ENCODE measurements around the gene HECTD2.

DNA sequence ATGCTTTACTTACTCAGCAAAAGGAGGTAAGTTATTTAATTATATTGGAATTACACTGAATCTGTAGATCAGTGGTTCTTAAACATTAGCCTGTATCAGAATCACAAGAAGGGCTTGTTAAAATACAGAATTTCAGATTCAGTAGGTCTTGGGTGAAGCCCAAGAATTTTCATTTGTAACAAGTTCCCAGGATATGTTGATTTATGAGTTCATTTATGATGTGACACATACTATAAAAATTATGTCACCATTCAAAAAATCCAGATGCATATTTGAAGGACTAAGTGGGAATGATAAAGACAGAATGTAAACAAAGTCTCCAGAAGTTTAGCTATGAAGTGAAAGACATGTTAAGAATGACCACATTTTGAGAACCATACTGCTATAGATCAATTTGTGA, 52.3 kb downstream of the HECTD2 start:
- TF ChIP-seq ARNTL (CRISPR knock-in tag; IDR thresholded peaks at IDR 0.05; ENCODE audit: borderline replicate concordance, low read depth): no peak
- TF ChIP-seq, protein P1, sequence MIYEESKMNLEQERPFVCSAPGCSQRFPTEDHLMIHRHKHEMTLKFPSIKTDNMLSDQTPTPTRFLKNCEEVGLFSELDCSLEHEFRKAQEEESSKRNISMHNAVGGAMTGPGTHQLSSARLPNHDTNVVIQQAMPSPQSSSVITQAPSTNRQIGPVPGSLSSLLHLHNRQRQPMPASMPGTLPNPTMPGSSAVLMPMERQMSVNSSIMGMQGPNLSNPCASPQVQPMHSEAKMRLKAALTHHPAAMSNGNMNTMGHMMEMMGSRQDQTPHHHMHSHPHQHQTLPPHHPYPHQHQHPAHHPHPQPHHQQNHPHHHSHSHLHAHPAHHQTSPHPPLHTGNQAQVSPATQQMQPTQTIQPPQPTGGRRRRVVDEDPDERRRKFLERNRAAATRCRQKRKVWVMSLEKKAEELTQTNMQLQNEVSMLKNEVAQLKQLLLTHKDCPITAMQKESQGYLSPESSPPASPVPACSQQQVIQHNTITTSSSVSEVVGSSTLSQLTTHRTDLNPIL (CRISPR knock-in tag; IDR thresholded peaks at IDR 0.05; ENCODE audit: low read depth): no peak
- TF ChIP-seq TOX (CRISPR knock-in tag; IDR thresholded peaks at IDR 0.05; ENCODE audit: borderline replicate concordance): no peak
- no peak for TF ChIP-seq ZFP3 (CRISPR knock-in tag; IDR thresholded peaks at IDR 0.05)
- TF ChIP-seq CSDC2 (CRISPR knock-in tag; IDR thresholded peaks at IDR 0.05): no peak
- no peak for TF ChIP-seq OSR1 (CRISPR knock-in tag; IDR thresholded peaks at IDR 0.05)
- TF ChIP-seq, protein P2, sequence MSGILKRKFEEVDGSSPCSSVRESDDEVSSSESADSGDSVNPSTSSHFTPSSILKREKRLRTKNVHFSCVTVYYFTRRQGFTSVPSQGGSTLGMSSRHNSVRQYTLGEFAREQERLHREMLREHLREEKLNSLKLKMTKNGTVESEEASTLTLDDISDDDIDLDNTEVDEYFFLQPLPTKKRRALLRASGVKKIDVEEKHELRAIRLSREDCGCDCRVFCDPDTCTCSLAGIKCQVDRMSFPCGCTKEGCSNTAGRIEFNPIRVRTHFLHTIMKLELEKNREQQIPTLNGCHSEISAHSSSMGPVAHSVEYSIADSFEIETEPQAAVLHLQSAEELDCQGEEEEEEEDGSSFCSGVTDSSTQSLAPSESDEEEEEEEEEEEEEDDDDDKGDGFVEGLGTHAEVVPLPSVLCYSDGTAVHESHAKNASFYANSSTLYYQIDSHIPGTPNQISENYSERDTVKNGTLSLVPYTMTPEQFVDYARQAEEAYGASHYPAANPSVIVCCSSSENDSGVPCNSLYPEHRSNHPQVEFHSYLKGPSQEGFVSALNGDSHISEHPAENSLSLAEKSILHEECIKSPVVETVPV (CRISPR knock-in tag; IDR thresholded peaks at IDR 0.05): no peak
- TF ChIP-seq, protein P3, sequence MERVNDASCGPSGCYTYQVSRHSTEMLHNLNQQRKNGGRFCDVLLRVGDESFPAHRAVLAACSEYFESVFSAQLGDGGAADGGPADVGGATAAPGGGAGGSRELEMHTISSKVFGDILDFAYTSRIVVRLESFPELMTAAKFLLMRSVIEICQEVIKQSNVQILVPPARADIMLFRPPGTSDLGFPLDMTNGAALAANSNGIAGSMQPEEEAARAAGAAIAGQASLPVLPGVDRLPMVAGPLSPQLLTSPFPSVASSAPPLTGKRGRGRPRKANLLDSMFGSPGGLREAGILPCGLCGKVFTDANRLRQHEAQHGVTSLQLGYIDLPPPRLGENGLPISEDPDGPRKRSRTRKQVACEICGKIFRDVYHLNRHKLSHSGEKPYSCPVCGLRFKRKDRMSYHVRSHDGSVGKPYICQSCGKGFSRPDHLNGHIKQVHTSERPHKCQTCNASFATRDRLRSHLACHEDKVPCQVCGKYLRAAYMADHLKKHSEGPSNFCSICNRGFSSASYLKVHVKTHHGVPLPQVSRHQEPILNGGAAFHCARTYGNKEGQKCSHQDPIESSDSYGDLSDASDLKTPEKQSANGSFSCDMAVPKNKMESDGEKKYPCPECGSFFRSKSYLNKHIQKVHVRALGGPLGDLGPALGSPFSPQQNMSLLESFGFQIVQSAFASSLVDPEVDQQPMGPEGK (CRISPR knock-in tag; IDR thresholded peaks at IDR 0.05; ENCODE audit: borderline replicate concordance): no peak
- TF ChIP-seq SNAI2 (CRISPR knock-in tag; IDR thresholded peaks at IDR 0.05): no peak
- TF ChIP-seq ESRRG (CRISPR knock-in tag; IDR thresholded peaks at IDR 0.05): no peak
- TF ChIP-seq BACH2 (CRISPR knock-in tag; IDR thresholded peaks at IDR 0.05; ENCODE audit: borderline replicate concordance): no peak
